ENCODE results near the gene PDIA5. TPM values are rescaled to one million over a fixed set of nuclear protein-coding genes. Genes with fewer than 3 reads are reported as not detected.

The PDIA5 gene
- total RNA-seq, 1 experiment from 2014 or later: 28.6 TPM

DNA sequence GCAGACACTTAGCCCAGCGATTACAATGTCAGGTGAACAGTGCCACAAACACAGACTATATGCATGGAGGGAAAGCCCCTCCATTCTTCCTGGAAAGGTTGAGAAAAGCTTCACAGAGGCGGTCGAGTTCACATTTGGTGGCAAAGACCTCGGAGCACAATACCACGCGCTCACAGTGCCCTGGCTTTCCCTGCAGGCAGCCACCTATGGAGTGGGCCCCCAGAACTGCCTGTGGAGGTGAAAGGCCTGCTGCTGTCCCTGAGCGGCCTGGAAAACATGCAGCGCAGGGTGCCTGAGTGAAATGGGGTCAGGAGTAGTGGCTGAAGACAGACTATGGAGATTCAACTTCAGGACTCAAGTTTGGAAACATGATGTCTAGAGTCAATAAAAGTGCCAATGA lies 26.9 kb downstream of the PDIA5 start:
- H3K4me1 ChIP-seq (ENCODE audit: insufficient read depth, low read length, poor library complexity, severe bottlenecking): peaks cover 5% of the 10 kb centered on the region
- no peak overlapping the region for H3K4me3 ChIP-seq (ENCODE audit: low read depth, low read length, poor library complexity, severe bottlenecking)
- ChIA-PET CTCF (no interaction called here), POLR2A (ENCODE audit: low non-redundant PET) (no interaction called here)
- H3K9me3 ChIP-seq (ENCODE audit: low read depth, low read length, poor library complexity, severe bottlenecking): no peaks in the 10 kb centered on the region
- H3K27ac ChIP-seq (ENCODE audit: low read depth, low read length, poor library complexity, severe bottlenecking): no peak overlapping the region
- BruUV-seq (replicated peaks): no TSS peak
- intact Hi-C loops (cut with micrococcal nuclease; ENCODE audit: unreplicated experiment): no loop called here
- TF ChIP-seq EZH2 (IDR thresholded peaks at IDR 0.05; ENCODE audit: borderline replicate concordance, low read depth, low read length, poor library complexity, severe bottlenecking) (no peak), CTCF (conservative IDR thresholded peaks at IDR 0.05; ENCODE audit: low read depth, low read length) (no peak)
- H3K36me3 ChIP-seq (ENCODE audit: insufficient read depth, low read length, poor library complexity, severe bottlenecking): peaks cover 11% of the 10 kb centered on the region
- H3K27me3 ChIP-seq (replicated peaks; ENCODE audit: insufficient read depth, low read depth, low read length, poor library complexity): no peaks in the 10 kb centered on the region
- DNase-seq (ENCODE audit: low spot score): no peak

DNA sequence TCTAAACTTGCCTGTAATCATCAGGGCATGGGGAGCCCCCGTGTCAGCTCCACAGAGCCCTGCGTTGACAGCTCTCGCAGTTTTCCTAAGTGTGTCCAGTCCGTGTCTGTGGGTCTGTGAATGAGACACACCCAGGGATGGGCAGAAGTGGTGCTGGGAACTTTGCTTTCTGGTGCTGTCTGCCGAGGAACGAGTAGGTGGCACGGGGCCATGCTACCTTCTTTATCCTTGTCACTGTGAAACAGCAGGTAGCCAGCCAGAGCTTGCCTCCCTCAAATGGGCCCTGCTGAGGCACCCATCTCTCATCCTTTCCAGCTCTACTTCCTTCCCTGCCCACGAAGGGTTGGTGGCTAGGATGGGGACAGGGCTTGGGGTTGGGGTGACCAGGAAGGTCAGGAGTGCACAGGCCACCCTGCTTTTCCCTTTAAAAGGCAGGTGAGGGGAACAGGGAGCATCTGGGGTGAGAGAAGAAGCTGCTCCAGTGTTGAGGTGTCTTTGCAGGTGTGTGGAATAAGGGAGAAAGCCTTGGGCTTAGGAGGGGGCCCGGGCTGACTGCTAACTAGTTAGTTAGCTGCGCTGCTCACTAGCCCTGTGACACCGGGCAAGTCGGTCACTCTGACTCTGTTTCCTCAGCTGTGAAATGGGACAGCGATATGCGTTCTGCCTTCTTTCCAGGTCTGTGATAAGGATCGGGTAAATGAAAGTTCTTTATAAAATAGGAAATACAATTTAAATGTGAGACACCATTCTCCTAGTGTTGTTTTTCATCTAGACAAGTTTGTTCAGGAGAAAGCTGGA lies 27.9 kb downstream of the PDIA5 start:
- no peaks in the 10 kb centered on the region for H3K9me3 ChIP-seq (ENCODE audit: low read depth, low read length, poor library complexity, severe bottlenecking)
- no peak overlapping the region for H3K27ac ChIP-seq (ENCODE audit: low read depth, low read length, poor library complexity, severe bottlenecking)
- H3K4me1 ChIP-seq (ENCODE audit: insufficient read depth, low read length, poor library complexity, severe bottlenecking): peaks cover 5% of the 10 kb centered on the region
- CTCF ChIA-PET: no interaction called here
- intact Hi-C loops (cut with micrococcal nuclease; ENCODE audit: unreplicated experiment): no loop called here
- no peak overlapping the region for H3K4me3 ChIP-seq (ENCODE audit: low read depth, low read length, poor library complexity, severe bottlenecking)
- no TSS peak for BruUV-seq (replicated peaks)
- POLR2A ChIA-PET (ENCODE audit: low non-redundant PET): no interaction called here
- DNase-seq (ENCODE audit: low spot score): no peak
- TF ChIP-seq EZH2 (IDR thresholded peaks at IDR 0.05; ENCODE audit: borderline replicate concordance, low read depth, low read length, poor library complexity, severe bottlenecking) (no peak), CTCF (conservative IDR thresholded peaks at IDR 0.05; ENCODE audit: low read depth, low read length) (no peak)
- H3K27me3 ChIP-seq (replicated peaks; ENCODE audit: insufficient read depth, low read depth, low read length, poor library complexity): no peaks in the 10 kb centered on the region
- peaks cover 11% of the 10 kb centered on the region for H3K36me3 ChIP-seq (ENCODE audit: insufficient read depth, low read length, poor library complexity, severe bottlenecking)

GRCh38 chr3:123096126-123096525 lies 29.3 kb downstream of the PDIA5 start:
- CTCF ChIA-PET: no interaction called here
- intact Hi-C loops (cut with micrococcal nuclease; ENCODE audit: unreplicated experiment): no loop called here
- no peak overlapping the region for H3K27ac ChIP-seq (ENCODE audit: low read depth, low read length, poor library complexity, severe bottlenecking)
- DNase-seq (ENCODE audit: low spot score): no peak
- H3K36me3 ChIP-seq (ENCODE audit: insufficient read depth, low read length, poor library complexity, severe bottlenecking): peaks cover 11% of the 10 kb centered on the region
- TF ChIP-seq EZH2 (IDR thresholded peaks at IDR 0.05; ENCODE audit: borderline replicate concordance, low read depth, low read length, poor library complexity, severe bottlenecking) (no peak), CTCF (conservative IDR thresholded peaks at IDR 0.05; ENCODE audit: low read depth, low read length) (no peak)
- no peaks in the 10 kb centered on the region for H3K4me1 ChIP-seq (ENCODE audit: insufficient read depth, low read length, poor library complexity, severe bottlenecking)
- no peaks in the 10 kb centered on the region for H3K9me3 ChIP-seq (ENCODE audit: low read depth, low read length, poor library complexity, severe bottlenecking)
- no peak overlapping the region for H3K4me3 ChIP-seq (ENCODE audit: low read depth, low read length, poor library complexity, severe bottlenecking)
- POLR2A ChIA-PET (ENCODE audit: low non-redundant PET): no interaction called here
- H3K27me3 ChIP-seq (replicated peaks; ENCODE audit: insufficient read depth, low read depth, low read length, poor library complexity): no peaks in the 10 kb centered on the region
- BruUV-seq (replicated peaks): no TSS peak

Data from A673 (cell line).